HS-5 (cell line): ENCODE measurements around the gene POLR2L.

Source experiments
- DNase-seq: peaks from one replicate; pipeline ENCODE4 v3.0.0-alpha.2; 2012; ENCODE audit warnings: low read depth

Gene POLR2L

GRCh38 chr11:826836-827145, 15.5 kb downstream of the POLR2L start:
- no peak for DNase-seq

GRCh38 chr11:826227-826621, 16.1 kb downstream of the POLR2L start:
- DNase-seq: no peak

GRCh38 chr11:825366-826226, 16.7 kb downstream of the POLR2L start:
- DNase-seq: no peak

GRCh38 chr11:824942-825341, 17.4 kb downstream of the POLR2L start:
- DNase-seq: no peak

GRCh38 chr11:824292-824880, 17.9 kb downstream of the POLR2L start:
- no peak for DNase-seq

GRCh38 chr11:823441-824291, 18.7 kb downstream of the POLR2L start:
- DNase-seq: no peak

- DNase-seq: no peak
Measured at GRCh38 chr11:821512-822371, 20.6 kb downstream of the POLR2L start.

GRCh38 chr11:820655-821511, 21.4 kb downstream of the POLR2L start:
- DNase-seq: no peak

GRCh38 chr11:819943-820649, 22.2 kb downstream of the POLR2L start:
- no peak for DNase-seq

- DNase-seq: no peak
Measured at GRCh38 chr11:819129-819931, 23.0 kb downstream of the POLR2L start.

- DNase-seq: no peak
Measured at GRCh38 chr11:818396-819128, 23.8 kb downstream of the POLR2L start, which contains the start of gene PNPLA2. Gene PNPLA2, plus strand, starts transcription at chr11:818914. Its CDS starts 805 bp downstream, at chr11:819719.

- DNase-seq: no peak
Measured at GRCh38 chr11:816433-816779, 25.9 kb downstream of the POLR2L start.

GRCh38 chr11:815675-816432, 26.5 kb downstream of the POLR2L start:
- DNase-seq: no peak

GRCh38 chr11:813456-814096, 28.8 kb downstream of the POLR2L start:
- no peak for DNase-seq

GRCh38 chr11:813072-813455, 29.3 kb downstream of the POLR2L start:
- DNase-seq: no peak

GRCh38 chr11:812390-812789, 29.9 kb downstream of the POLR2L start:
- DNase-seq: no peak

- DNase-seq: no peak
Measured at GRCh38 chr11:811446-812245, 30.7 kb downstream of the POLR2L start.
